ENCODE data around the gene LCLAT1. TPM values are rescaled to one million over a fixed set of nuclear protein-coding genes. Genes with fewer than 3 reads are reported as not detected.

LCLAT1 gene
- total RNA-seq, 1 donor from 2014 or later, result 29.3 TPM

DNA sequence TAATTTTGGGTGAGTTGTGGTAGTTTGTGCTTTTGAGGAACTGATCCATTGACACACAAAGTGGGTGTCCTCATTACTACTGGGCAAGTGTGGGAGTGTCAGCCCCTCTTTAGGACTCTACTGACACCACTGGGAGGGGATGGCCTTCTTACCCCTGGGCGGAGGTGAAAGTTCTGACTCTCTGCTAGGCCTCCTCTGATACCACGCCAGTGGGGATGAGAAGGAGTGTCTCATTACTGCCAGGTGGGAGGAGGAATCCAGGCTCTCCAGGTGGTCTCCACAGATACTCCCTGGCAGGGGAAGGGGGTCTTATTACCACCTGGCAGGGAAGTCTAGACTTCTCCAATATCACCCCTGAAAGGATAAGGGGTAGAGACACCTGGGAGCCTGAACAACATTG lies 9.1 kb downstream of the LCLAT1 start:
- TF ChIP-seq, protein P1, sequence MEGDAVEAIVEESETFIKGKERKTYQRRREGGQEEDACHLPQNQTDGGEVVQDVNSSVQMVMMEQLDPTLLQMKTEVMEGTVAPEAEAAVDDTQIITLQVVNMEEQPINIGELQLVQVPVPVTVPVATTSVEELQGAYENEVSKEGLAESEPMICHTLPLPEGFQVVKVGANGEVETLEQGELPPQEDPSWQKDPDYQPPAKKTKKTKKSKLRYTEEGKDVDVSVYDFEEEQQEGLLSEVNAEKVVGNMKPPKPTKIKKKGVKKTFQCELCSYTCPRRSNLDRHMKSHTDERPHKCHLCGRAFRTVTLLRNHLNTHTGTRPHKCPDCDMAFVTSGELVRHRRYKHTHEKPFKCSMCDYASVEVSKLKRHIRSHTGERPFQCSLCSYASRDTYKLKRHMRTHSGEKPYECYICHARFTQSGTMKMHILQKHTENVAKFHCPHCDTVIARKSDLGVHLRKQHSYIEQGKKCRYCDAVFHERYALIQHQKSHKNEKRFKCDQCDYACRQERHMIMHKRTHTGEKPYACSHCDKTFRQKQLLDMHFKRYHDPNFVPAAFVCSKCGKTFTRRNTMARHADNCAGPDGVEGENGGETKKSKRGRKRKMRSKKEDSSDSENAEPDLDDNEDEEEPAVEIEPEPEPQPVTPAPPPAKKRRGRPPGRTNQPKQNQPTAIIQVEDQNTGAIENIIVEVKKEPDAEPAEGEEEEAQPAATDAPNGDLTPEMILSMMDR (IDR thresholded peaks at IDR 0.05; ENCODE audit: unreplicated experiment), result no peak
- peaks cover 6% of the 10 kb centered on the region for H3K9me3 Mint-ChIP-seq (ENCODE audit: low read depth)
- peaks cover 3% of the 10 kb centered on the region for H3K36me3 Mint-ChIP-seq (ENCODE audit: insufficient read depth)
- peaks cover 19% of the 10 kb centered on the region for H3K4me1 Mint-ChIP-seq (ENCODE audit: low read depth)
- H3K27ac Mint-ChIP-seq, result no peak overlapping the region
- no peak overlapping the region for H3K4me3 Mint-ChIP-seq (ENCODE audit: low read depth)
- DNase-seq (ENCODE audit: low spot score, unreplicated experiment), result no peak
- no peaks in the 10 kb centered on the region for H3K27me3 Mint-ChIP-seq

DNA sequence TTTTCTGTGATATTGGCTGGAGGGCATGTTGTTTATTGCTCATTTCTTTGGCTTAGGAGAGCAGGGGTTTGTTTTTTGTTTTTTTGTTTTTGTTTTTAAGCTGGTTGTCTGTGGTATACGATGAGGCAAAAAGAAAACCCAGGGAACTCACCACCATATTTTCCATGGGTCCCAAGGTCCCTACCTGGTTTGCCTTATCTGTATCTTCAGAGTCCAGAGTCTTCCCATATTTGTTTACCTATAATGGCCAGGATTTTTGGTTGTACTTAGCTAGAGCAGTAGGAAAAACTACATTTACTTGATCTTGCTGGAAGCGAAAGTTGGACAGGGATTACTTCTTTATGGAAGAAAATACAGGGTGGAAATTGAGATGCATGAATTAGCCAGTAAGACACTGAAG lies 9.5 kb downstream of the LCLAT1 start:
- Mint-ChIP-seq H3K36me3 (ENCODE audit: insufficient read depth) (peaks cover 5% of the 10 kb centered on the region), H3K9me3 (ENCODE audit: low read depth) (peaks cover 6% of the 10 kb centered on the region), H3K27ac (no peak overlapping the region), H3K27me3 (no peaks in the 10 kb centered on the region), H3K4me1 (ENCODE audit: low read depth) (peaks cover 19% of the 10 kb centered on the region), H3K4me3 (ENCODE audit: low read depth) (no peak overlapping the region)
- TF ChIP-seq, protein P1 (IDR thresholded peaks at IDR 0.05; ENCODE audit: unreplicated experiment), result no peak
- DNase-seq (ENCODE audit: low spot score, unreplicated experiment), result no peak

DNA sequence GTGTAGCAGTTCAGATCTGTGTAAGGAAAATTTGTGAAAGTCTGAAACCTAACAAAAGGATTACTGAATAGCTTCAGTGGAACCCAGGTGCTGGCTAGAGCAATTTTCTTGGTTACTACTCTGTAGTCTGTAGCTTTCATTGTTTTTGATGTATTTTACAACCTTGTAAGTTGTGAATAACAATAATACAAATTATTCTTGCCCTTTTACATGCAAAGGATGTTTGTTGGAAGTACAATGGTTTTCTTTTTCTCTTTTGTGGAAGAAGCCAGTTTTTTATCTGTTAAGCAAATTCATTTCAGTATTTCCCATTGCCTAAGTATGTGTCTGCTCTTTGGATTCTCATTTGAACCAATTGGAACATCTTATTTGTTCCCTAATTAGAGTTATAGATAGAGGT lies 10.2 kb downstream of the LCLAT1 start:
- peaks cover 5% of the 10 kb centered on the region for H3K36me3 Mint-ChIP-seq (ENCODE audit: insufficient read depth)
- no peak overlapping the region for H3K4me3 Mint-ChIP-seq (ENCODE audit: low read depth)
- H3K27ac Mint-ChIP-seq, result no peak overlapping the region
- H3K27me3 Mint-ChIP-seq, result no peaks in the 10 kb centered on the region
- peaks cover 6% of the 10 kb centered on the region for H3K9me3 Mint-ChIP-seq (ENCODE audit: low read depth)
- no peak for DNase-seq (ENCODE audit: low spot score, unreplicated experiment)
- TF ChIP-seq, protein P1 (IDR thresholded peaks at IDR 0.05; ENCODE audit: unreplicated experiment), result no peak
- H3K4me1 Mint-ChIP-seq (ENCODE audit: low read depth), result peaks cover 19% of the 10 kb centered on the region

DNA sequence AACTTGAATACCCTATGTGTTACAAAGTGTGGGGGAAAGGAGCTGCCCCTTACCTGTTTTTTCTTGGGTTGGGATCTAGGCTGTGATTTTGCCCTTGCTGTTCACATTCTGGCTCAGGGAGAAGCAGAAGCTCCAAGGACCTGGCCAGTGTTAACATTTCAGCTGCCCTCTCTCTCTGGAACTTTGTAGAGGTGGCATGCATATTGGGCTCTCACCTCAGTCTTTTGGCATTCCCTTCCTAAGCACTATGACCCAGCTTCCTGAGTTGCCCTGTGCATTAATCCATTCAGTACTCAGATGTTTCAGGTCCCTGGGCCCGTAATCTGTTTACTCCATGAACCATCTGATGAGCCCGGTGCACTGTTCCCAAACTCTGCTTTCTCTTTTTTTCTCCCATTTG lies 12.1 kb downstream of the LCLAT1 start:
- no peak overlapping the region for H3K27ac Mint-ChIP-seq

DNA sequence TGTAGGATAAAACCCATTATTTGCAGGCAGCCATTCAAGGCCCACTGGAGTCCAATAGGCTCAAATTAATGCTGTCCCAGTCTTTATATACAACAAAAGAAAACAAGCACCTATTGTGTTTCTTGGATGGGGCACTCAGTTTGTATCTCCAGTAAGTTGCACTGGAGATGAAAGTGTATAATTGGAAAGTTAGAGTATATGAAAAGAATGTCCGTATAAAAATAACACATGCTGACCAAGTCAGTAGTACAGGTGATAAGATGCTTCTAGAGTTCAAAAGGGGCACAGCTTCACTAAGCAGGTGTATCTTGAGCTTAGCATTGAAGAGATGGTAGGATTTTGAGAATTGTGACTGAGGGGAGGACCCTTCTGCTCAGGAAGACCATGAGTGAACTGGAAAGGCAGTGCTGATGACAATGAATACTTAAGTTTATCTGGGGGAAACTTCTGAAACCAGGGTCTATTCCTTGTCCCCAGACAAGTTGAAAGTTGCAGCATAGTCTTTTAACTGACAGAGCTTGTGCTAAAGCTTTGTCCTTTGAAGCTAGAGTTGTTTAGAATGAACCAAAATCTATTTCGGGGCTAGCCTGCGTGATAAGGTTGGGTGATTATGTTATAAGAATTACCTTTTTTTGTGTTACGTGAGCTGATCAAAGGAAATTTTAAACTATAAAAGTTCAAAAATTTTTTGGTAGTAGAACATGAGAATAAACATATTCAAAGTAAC lies 15.2 kb downstream of the LCLAT1 start:
- Mint-ChIP-seq H3K4me3 (ENCODE audit: low read depth) (no peak overlapping the region), H3K36me3 (ENCODE audit: insufficient read depth) (peaks cover 7% of the 10 kb centered on the region), H3K4me1 (ENCODE audit: low read depth) (peaks cover 15% of the 10 kb centered on the region), H3K27ac (no peak overlapping the region), H3K9me3 (ENCODE audit: low read depth) (peaks cover 6% of the 10 kb centered on the region), H3K27me3 (no peaks in the 10 kb centered on the region)
- TF ChIP-seq, protein P1 (IDR thresholded peaks at IDR 0.05; ENCODE audit: unreplicated experiment), result no peak
- no peak for DNase-seq (ENCODE audit: low spot score, unreplicated experiment)

More for the DNA sequence above, 12.1 kb downstream of the LCLAT1 start:
- TF ChIP-seq, protein P1 (IDR thresholded peaks at IDR 0.05; ENCODE audit: unreplicated experiment), result no peak
- Mint-ChIP-seq H3K9me3 (ENCODE audit: low read depth) (peaks cover 6% of the 10 kb centered on the region), H3K27me3 (no peaks in the 10 kb centered on the region), H3K4me1 (ENCODE audit: low read depth) (peaks cover 20% of the 10 kb centered on the region), H3K4me3 (ENCODE audit: low read depth) (no peak overlapping the region), H3K36me3 (ENCODE audit: insufficient read depth) (peaks cover 5% of the 10 kb centered on the region)
- no peak for DNase-seq (ENCODE audit: low spot score, unreplicated experiment)

Data from progenitor cell of endocrine pancreas (in vitro differentiated cells).